ENCODE data around the gene TIMP2.

The TIMP2 gene

GRCh38 chr17:78839235-78839761 is 85.9 kb downstream of the TIMP2 start:
- DNase-seq (ENCODE audit: low read depth in 3 of 3): no peak

GRCh38 chr17:78838574-78839005 is 86.6 kb downstream of the TIMP2 start:
- no peak for DNase-seq (ENCODE audit: low read depth in 3 of 3)

DNA sequence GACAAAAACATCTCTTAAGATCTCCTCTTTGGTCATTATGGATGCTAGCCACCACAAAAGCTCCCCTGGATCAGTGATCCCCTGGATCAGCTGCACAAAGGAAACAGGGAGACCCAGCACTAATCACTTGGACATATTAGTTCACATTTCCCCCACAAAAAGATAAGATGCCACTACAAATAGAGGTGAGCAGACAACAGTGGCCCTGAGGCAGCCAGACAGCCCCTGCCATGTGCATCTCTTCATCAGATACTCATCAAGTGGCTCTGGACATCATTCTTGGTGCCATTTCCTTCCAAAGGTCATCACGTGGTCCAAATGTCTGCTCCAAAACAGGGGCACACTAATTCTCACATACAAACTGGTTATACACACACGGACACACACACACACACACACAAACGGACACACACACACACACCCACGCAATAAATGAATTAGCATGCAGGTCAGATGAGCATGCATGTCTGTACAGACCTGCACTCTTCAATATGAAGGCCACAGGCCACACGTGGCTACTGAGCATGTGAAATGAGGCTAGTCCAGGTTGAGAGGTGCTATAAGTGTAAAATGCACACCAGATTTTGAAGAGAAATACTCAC is 88.7 kb downstream of the TIMP2 start:
- DNase-seq (ENCODE audit: low read depth in 3 of 3): no peak

GRCh38 chr17:78834571-78834970 is 90.6 kb downstream of the TIMP2 start:
- DNase-seq (ENCODE audit: low read depth in 3 of 3): no peak

GRCh38 chr17:78832541-78832810 is 92.7 kb downstream of the TIMP2 start:
- no peak for DNase-seq (ENCODE audit: low read depth in 3 of 3)

DNA sequence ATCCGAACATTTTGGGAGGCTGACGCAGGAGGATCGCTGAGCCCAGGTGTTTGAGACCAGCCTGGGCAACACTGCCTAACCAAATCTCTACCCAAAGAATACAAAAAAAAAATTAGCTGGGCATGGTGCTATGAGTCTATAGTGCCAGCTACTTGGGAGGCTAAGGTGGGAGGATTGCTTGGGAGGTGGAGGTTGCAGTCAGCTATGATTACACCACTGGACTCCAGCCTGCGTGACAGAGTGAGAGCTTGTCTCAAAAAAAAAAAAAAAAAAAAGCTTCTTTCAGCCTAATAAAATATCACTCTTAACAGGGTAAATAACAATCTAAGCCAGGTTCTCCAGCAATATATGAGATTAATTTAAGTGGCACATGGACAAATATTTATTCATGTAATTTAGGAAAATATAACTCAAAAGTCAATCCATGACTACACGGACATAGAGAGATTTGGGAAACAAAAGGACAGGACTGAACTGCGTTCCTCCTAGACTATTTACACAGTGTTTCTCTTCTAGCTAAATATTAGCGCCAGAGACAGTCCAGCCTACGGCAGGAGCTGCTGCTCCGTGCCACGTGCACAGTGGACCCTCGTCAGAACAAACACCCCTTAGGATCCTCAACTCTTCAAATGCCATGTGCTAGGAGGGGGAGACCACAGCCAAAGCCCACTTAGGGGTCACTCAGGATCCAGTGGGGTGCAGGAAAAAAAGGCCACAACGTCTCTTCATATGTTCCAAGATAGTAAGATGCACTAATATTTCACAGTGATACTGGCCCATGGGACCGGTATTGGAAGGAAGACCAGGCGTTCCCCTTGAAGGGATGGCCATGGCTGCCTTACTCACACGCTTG is 93.3 kb downstream of the TIMP2 start:
- no peak for DNase-seq (ENCODE audit: low read depth in 3 of 3)

DNA sequence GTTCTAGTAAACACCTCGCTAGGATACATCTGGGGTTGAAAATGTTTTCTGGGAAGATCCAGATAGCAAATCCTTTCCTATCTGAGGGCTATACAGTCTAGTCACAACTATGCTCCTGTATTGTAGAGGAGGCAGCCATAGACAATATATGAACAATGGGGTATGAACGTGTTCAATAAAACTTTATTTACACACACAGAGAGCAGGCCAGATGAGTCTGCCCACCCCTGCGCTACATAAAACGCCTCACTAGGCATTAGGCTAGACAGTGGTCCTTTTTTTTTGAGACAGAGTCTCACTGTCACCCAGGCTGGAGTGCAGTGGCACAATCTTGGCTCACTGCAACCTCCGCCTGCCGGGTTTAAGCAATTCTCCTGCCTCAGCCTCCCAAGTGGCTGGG is 95.7 kb downstream of the TIMP2 start:
- no peak for DNase-seq (ENCODE audit: low read depth in 3 of 3)

- no peak for DNase-seq (ENCODE audit: low read depth in 3 of 3)
Measured at GRCh38 chr17:78828470-78829185, 96.6 kb downstream of the TIMP2 start.

DNA sequence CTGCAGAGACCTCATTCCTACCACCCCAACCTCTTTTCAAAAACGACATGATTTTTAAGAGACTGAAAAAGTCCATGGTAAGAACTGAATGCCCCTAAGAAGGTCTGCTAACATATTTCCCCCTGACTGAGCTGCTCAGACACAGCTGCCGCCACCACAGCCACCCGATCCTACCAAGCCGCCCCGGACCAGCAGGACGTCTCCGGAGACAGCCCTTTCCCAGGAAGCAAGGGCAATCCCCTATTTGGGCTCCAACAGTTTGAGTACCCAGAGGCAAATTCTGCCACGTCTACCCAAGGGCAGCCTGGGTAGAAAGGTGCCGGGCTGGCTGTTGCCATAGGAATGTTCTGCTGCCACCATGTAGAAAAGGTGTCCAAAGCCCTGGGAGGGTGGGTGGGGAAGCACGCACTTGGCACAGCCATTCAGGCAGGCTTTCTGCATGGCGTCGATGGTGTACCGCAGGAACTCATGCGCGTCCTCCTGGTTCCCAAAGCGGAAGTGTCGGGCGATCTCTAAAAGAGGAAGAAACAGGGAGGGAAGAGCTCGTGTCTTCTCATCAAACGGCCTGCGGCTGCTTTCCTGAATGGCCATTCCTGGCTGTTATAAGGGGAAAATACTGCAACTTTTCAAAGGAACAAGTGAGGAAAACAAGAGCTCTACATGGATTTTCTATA is 98.2 kb downstream of the TIMP2 start:
- DNase-seq (ENCODE audit: low read depth in 3 of 3): no peak

- DNase-seq (ENCODE audit: low read depth in 3 of 3): no peak
Measured at GRCh38 chr17:78826421-78826820, 98.8 kb downstream of the TIMP2 start.

GRCh38 chr17:78825696-78826095 is 99.5 kb downstream of the TIMP2 start:
- no peak for DNase-seq (ENCODE audit: low read depth in 3 of 3)

GRCh38 chr17:78824240-78824639 is 100.9 kb downstream of the TIMP2 start:
- no peak for DNase-seq (ENCODE audit: low read depth in 3 of 3)

DNA sequence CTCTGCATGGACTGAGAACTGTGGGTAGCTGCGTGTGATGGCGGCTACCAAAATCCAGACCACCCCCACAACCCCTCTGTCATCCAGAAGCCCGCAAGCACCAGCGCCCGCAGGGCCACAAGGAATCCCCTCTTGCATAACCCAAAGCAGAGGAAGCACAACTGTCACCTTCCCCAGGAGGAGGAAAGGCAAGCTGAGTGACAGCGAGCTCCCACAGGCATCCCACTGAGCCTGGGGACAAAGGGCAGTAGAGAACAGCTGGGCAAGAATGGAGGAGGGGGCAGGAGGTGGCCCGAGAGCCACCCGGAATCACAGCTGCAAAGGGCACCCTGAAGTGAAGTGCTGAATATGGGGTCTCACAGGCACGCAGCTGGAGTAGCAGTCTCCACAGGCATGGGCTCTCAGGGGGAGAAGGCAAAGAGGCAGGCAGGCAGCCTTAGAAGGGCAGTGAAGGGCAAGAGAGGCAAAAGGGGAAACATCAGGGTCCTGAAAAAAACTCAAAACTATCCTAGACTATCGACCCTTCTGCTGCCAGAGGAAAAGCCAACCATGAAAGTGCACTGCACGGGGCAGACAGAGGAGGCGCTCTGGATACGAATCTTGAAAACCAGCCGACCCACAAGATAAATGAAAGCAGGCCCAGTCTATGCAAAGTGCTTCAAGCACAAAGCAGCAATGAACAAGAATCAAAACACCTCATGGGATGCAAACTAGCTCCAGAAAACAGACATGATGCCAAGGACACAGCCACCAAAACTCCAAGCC is 101.7 kb downstream of the TIMP2 start:
- DNase-seq (ENCODE audit: low read depth in 3 of 3): no peak

GRCh38 chr17:78822552-78822951 is 102.6 kb downstream of the TIMP2 start:
- no peak for DNase-seq (ENCODE audit: low read depth in 3 of 3)

DNA sequence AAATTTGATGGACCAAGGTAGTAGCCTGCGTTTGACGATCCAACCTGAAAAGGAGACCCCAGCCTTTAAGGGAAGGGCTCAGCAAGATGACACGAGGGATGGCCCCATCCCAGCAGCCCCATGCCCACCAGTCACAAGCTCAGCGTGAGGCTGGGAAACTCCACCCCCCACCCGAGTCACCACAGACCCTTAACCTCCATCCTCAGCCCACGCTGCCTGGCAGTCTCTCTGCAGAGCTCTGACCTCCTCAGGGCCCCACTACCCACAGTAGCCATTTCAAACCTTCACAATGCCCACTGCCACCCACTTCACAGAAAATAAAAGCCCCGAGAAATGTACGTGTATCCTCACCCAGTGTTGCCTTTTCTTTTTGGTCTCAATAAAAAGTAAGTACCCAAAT is 103.2 kb downstream of the TIMP2 start:
- no peak for DNase-seq (ENCODE audit: low read depth in 3 of 3)

DNA sequence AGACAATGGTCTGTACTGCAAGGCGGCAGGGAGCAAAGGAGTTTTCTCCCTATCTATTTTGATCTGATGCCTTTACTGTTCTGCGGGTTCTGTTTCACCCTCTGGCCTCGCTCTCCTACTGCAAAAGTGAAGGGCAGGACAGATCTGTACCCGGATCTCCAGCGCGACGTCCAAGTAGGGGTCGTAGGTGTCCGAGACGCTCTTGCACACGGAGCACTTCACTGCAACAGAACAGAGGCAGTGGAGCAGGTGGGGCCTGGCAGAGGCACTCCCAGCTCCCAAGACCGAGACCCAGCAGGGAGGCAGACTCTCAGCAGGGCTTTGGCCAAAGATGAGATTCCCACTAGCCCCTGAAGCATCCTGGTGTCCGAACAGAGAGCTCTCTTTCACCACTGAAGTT is 104.3 kb downstream of the TIMP2 start:
- DNase-seq (ENCODE audit: low read depth in 3 of 3): no peak

- no peak for DNase-seq (ENCODE audit: low read depth in 3 of 3)
Measured at GRCh38 chr17:78819806-78820792, 105.1 kb downstream of the TIMP2 start.

- DNase-seq (ENCODE audit: low read depth in 3 of 3): no peak
Measured at GRCh38 chr17:78819402-78819801, 105.8 kb downstream of the TIMP2 start.

DNA sequence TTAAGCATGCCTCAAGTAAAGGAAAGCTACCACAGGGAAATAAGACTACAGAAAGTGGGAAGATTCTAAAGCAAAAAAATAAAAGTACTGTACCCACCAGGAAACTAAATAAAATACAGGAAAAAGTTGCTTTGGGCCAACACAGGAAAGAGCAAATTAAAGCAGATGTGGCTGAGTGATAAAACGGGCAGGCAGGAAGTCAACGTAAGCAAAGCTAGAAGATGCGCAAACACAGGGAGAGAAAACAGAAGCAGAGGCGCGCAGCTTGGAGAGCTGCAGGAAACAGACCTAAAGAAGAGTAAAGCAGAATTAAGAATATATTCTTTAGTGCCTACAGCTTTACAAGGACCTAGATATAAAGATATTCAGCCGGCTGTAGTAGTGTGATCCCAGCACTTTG is 106.3 kb downstream of the TIMP2 start:
- no peak for DNase-seq (ENCODE audit: low read depth in 3 of 3)

GRCh38 chr17:78818152-78818846 is 106.9 kb downstream of the TIMP2 start:
- no peak for DNase-seq (ENCODE audit: low read depth in 3 of 3)

Data from stimulated activated CD4-positive, alpha-beta T cell treated with anti-CD3 and anti-CD28 coated beads, TNF-alpha, amount 100 ng/mL, for 48 hours (primary cell).